Stimulated activated CD8-positive, alpha-beta memory T cell treated with anti-CD3 and anti-CD28 coated beads, Interleukin-12 subunit alpha, Interleukin-12 subunit beta, amount 100 ng/mL, for 24 hours (primary cell): Measurements from ENCODE around the gene MGLL.

Experiments
- DNase-seq: peaks from one replicate; pipeline ENCODE4 v3.0.0-alpha.2; 2020; ENCODE audit errors: extremely low read depth

The MGLL gene

GRCh38 chr3:127835993-127836882 lies 13.9 kb upstream of the MGLL start:
- no peak for DNase-seq

GRCh38 chr3:127834771-127835170 lies 12.5 kb upstream of the MGLL start:
- no peak for DNase-seq

GRCh38 chr3:127833281-127834032 lies 11.1 kb upstream of the MGLL start:
- no peak for DNase-seq

DNA sequence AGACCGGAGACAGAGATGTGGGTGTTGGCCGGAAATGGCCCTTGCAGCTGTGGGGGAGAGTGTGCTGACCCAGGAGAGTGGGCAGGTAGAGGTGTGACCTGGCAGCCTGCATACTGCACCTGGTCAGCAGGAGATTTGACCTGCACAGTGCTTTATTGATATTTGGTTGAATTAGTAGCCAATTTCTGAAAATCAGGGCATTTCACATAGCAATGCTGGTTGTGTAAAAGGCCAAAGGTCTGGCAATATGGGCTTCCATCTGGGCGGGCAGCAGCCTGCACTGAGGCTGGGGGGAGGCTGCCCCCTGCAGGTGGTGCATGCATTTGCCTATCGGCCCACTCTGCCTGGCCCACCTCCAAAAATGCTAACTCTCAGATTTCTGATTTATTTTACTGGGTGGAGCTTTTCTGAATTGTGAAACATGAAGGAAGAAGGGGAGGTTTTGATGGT lies 9.4 kb upstream of the MGLL start:
- DNase-seq: no peak

DNA sequence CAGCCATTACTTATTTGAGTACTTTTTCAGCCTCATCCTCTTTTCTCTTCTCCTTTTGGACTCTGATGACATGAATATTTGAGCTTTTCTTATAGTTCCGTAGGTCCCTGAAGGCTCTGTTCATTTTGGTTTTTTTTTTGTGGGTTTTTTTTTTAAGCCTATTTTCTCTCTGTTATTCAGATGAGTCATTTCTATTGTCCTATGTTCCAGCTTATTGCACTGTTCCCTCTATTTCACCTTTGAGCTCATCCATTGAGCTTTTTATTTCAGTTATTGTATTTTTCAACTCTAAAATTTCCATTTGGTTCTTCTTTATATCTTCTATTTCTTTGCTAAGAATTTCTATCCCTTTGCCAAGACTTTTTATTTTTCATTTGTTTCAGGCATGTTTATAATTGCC lies 7.2 kb upstream of the MGLL start:
- no peak for DNase-seq

DNA sequence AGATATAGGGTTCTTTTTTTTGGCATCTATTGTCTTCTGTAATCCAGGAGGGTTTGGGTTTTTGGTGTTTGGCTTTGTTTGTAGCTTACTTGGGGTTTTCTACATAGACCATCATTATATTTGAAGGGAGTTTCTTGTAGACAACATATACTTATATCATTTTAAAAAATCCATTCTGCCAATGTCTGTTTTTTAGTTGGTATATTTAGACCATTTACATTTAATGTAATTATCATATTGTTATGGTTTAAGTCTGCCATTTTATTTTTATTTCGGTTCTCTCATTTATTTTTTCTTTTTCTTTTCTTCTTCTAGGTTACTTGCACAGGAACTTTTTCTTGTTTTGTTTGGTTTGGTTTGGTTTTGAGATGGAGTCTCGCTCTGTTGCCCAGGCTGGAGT lies 5.5 kb upstream of the MGLL start:
- DNase-seq: no peak

GRCh38 chr3:127825756-127826155 lies 3.4 kb upstream of the MGLL start:
- DNase-seq: no peak

DNA sequence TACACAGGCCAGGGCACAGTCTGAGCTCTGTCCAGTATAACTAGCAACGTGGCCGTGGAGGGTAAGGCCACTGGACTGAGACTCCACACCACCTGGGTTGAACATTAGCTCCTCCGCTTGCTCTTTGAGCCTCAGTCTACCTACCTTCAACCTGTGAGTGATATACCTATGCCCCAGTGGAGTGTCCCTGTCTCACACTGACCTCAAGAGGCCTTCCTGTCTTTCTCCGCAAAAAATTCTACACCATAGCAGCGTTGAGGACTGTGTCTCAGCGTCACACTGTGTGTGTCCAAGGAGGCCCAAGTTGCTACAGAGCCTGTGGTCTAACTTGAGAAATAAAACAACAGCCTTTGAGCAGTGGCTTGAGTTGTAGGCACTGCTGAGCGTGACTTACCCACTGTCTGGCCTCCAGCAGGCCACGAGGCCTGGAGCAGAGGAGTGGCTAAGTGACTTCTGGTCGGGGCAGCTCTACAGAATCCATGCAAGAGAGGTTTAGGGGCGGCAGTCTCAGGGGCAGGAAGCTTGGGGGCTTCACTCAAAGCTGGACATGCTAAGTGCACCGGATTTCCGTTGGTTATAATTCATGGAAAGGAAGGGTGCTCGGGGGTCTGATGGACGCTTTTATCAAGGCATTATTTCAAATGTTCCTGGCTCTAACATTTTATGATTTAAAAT lies 2.0 kb upstream of the MGLL start:
- no peak for DNase-seq

DNA sequence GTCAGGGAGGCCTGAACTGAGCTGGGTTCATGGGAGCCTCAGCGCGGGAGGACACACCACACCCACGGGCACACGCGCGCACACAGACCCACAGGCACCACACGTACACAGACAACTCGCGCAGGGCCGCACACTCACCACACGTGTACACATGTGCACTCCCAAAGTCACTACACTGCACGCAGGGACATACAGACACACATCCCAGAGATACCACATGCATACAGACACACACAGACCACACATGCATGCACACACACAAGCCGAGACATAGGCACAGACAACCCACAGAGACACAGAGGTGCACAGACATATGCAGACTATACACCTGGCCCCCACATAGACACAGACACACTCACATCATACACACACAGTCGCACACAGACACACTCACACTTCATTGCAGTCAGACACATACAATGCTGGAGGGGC lies 1.1 kb upstream of the MGLL start:
- DNase-seq: no peak

- no peak for DNase-seq
Measured at GRCh38 chr3:127822682-127823425, 539 bp upstream of the MGLL start.

DNA sequence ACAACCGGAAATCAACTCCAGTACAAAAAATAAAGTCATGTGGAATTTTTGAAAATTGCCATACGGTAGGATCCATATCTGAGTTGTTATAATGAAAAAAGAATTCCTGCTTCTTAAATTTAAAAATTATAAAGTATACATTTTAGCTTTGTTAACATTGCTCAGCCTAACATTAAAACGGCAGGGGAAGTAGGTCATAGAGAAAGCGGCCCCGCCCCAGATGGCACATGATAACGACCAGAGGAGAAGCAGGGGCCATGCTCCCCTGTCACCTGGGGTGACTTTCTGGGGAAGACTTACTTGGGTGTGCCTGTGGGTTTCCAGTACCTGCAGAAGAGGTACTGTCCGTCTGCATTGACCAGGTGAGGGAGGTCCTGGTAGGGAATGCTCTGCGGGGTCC lies 921 bp downstream of the MGLL start:
- DNase-seq: no peak

- no peak for DNase-seq
Measured at GRCh38 chr3:127820826-127821313, 1.4 kb downstream of the MGLL start.

- no peak for DNase-seq
Measured at GRCh38 chr3:127820221-127820825, 2.0 kb downstream of the MGLL start.

DNA sequence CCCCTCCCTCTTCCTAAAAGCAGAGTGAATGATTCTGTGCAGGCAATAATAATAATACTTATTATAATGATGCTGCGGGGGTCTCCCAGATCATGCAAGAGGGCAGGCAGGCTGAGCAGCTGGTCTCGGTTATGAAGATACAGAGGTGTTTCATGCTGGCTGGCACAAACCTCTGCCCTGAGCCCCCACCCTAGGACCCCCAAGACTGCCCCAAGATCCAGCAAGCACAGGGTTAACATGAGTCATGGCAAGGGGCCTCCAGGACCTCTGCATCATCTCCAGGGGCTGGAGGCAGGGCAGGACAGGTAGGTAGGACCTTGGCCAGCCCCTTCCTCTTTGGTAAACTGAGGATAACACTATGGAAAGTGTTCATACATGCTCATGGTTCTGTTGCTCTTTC lies 2.7 kb downstream of the MGLL start:
- no peak for DNase-seq

DNA sequence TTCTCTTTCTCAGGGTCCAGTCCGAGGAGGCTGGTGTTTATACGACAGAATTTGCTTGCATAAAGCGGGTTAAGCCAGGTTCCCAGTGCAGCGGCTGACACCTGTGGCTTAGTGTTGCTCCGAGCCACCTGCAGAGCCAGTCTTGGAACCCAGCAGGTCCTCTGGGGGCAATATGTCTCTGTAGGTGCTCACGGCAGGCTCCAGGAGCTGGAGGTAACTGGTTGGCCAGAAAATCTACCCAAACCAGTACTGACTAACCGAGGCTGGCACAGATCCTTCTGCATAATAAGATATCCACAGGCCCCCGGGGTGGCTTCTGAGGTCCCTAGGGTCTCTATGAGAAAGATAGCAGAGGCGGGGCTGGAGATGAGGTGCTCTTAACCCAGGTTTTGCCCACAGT lies 3.2 kb downstream of the MGLL start:
- DNase-seq: no peak

- no peak for DNase-seq
Measured at GRCh38 chr3:127817406-127817841, 4.9 kb downstream of the MGLL start.

DNA sequence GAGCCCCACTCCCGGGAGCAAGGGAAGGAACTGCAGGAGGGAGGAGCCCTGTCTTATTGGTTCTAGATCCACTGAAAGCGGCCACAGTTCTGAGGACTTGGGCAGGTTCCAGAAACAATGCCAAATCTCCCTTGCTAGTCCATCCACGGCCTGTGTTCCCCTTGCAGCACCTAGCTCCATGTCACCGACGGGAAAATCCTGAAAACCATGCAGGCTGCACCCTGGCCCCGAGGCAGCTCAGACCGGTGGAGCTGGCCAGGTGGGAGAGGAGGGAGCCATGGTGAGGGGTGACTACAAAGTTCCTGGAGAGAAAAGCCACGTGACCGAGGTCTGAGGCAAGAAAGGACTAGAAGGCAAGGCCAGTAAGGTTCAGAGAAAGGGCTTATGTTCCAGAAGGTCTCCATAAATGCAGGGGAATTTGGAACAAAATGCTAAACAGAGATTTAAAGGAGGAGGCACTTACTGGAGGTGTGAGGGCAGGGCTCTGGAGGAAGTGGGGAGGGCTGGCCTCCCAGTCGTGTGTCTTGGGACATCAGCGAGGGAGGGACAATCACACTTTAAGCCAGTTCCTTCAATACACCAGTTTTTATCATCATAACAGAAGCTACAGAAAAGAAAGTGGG lies 5.4 kb downstream of the MGLL start:
- no peak for DNase-seq

DNA sequence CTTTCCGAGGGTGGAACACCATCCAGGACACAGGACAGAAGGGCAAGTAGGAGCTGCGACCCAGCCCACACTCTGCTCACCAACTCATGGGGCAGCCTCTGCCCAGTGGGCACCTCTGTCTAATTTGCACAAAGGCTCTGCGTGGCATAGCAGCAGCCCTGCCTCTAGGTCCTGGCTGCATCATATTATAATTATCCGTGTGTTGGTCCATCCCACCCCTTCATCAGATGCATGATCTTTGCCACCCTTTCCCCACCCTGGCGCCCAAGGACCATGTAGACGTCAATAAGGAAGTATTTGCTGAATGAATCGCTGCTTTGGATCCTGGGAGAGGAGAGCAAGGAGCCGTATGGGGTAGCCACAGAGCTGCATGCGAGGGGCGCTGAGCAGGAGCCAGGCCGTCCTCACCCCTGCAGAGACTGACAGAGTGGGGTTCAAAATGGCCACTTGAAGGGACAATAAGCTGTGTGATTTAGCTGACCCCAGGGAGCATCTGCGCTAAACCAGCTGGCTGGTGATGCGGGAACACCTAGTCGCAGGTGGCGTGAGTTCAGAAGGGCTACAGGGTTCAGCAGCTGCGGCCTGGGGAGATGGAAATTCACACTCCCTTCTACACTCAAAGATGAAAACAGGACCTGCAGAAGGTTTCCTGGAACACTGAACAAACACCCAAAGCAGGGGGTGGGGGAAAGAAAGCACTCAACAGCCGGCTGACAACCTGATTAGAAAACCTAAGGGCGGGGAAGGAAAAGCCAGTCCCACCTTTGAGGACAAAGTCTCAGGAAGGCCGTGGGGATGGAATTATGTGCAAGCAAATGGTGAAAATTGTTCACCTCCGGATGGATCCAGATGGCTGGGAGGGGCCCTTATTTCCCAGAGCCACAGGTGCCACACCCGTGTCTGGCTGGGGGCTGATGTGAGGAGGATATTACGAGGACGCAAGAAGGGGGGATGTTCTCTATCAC lies 6.4 kb downstream of the MGLL start:
- no peak for DNase-seq

DNA sequence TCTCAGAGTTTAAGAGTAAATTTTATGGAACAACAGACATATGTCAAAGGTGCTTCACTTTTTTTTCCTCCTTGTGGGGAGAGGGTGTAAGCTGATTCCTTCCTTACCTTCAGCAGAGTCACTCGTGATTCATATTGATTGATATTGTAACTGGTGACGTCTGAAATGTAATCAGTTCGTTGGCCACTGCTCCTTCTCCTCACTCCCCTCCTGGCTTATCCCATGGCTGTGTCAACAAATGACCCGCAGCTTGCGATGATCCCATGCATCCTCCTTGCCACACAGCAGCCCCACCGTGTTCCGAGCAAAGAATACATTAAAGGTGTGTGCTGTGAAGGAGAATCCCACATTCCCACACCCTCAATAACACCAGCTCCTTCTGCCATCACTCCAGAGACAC lies 7.3 kb downstream of the MGLL start:
- no peak for DNase-seq
